ENCODE results near the gene ATP6V1G1.

The ATP6V1G1 gene

DNA sequence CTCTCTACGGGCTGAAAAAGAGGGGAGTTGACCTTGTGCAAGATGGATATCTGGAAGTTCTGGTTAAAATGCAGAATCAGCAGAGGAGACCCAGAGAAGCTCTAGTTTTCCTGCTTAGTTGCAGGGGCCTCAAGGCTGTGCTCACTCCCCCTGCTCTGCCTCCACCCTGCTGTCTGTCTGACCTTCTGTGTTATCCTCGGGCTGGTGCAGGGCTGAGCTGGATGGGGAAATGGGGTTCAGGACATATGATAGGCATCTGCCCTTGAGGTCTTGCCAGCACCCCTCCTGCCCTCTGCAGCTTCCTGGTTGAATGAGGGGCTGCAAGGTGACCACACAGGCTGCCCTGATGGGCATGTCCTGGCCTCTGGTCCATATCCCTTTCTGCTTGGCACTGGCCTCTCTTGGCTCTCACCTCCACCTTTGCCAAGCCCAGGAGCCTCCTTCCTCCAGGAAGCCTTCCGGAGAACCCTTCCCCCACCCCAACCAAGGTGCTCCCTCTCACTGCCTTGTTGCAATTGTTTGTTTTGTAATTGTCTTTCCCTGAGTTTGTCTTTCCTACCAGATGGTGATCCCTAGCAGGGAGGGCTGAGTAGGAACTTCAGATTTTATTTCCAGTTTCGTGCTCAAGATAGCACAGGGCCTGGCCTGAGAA, 24.8 kb downstream of the ATP6V1G1 start:
- no peak for DNase-seq (ENCODE audit: low read depth)

DNA sequence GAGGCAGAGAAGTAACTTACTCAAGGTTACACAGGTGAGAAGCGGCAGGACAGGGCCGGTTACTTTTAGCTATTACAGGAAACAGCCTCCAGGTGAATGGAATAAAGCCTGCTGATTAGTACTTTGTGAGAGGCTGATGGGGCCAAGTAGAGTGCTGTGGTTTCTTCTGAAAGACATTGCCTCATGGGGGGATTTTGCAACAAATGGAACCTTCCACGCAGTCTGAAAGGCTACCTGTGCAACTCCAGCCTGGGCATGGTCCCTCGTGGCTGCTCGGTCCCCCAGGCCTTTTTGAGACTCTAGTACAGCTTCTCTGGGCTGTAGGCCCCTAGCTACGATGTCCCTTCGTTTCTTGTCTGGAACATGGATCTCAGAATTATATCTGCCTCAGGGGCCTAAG, 25.5 kb downstream of the ATP6V1G1 start:
- no peak for DNase-seq (ENCODE audit: low read depth)

DNA sequence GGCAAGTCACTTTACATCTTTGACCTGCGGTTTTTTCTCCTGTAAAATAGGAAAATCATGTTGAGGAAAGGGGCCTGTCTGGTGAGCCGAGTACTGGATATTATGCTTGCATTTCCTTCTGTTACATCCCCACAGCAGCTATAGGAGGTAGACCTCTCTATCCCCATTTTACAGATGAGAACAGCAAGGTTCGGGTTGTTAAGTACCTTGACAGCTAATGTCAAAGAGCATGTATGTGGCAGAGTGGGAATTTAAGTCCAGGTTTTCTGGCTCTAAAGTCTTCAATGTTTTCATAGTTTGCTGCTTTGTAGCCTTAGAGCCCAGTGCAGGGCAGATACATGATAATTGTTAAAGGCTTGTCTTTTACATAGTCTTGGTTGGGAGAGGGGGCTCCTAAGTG, 26.4 kb downstream of the ATP6V1G1 start:
- DNase-seq (ENCODE audit: low read depth), result no peak

DNA sequence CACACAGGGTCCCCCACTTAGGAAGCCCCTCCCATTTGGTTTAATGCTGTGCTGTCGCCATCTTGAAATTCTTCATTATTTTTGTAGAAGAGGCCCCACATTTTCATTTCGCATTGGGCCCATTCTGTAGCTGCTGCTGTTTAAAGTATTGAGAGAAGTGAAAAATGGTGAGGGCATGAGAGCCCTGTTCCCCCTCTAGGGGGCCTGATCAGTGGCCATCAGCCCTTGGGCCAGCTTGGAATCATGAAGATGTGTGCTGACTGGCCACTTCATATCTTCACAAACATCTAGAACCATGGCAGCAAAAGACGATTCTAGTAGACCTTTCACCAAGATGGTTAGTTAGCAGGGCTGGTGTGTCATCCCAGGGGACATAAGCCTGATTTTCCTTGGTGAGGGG, 26.8 kb downstream of the ATP6V1G1 start:
- DNase-seq (ENCODE audit: low read depth), result no peak

DNA sequence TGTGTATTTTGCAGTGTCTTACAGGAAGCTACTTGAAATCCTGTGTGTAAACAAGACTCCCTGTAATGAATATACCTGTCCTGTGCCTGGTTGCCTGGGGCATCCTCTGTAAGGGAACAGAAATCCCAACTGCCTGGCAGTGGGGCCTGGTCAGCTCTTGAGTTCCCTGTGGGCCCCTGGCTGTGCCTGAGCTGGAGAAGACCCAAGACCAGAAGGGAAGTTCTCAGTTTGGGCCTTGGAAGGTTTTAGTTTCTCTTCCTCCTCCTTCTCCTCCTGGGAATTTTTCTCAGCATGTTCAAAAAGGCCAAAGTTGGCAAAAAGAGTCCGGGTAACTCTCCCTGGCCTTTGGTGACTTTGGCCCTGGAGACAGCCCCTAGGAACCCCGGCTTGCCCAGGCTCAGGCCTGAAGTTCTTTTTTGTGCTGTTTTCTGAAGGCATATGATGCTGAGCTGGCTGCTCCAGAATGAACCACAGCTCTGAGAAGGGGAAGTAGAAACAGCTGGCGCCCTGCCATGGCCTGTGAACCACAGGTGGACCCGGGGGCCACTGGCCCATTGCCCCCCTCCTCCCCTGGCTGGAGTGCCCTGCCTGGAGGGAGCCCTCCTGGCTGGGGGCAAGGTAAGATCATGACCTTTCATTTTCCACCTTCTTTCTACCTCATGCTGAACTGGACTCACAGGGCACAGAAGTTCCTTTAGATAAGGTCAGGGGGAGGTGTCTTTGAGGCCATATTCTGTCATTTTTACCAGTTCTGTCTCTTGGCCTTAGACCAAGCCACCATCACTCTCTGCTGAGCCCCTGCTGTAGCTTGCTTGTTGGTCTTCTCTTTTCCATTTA, 29.3 kb downstream of the ATP6V1G1 start:
- DNase-seq (ENCODE audit: low read depth), result no peak

DNA sequence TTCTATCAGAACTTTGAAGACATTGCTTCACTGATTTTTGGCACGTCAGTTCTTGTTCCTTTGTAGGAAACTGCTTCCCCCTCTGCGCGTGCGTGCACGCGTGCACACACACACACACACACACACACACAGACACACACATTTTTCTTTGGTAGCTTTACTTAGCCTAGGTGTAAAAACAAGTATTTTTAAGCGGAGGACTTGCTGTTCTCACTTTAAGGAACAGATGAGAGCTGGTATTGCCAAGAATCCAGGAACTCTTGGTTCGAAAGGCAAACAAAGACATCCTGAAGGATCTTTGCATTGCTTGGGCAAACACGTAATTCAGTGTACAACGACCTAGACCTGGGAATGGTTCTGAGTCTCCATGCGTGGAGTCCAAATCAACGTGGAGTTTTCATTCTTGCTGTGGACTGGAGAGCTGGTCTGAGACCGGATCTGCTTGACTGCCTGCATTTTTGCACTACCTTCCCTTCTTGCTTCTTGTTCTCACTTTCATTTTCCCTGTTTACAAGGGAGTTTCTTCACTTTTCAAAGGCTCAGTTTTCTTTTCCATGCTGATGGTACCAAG, 31.7 kb downstream of the ATP6V1G1 start:
- no peak for DNase-seq (ENCODE audit: low read depth)

DNA sequence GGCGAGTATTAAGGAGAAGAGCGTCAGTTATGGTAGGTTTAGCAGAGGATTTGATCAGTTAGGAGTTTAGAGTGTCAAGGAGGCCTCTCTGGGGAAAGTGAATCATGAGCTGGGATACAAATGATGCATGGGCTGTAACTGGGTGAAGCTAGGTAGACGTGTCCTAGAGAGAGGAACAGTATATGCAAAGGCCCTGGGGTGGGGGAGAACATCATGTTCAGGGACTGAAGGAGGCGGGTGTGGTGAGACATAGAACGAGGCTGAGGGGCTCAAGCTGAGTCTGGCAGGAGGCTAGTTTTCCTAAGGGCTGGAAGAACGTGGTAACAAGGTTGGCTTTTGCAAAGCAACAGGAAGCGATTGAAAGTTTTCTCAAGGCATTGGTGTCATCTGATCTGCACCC, 34.0 kb downstream of the ATP6V1G1 start:
- DNase-seq (ENCODE audit: low read depth), result no peak

DNA sequence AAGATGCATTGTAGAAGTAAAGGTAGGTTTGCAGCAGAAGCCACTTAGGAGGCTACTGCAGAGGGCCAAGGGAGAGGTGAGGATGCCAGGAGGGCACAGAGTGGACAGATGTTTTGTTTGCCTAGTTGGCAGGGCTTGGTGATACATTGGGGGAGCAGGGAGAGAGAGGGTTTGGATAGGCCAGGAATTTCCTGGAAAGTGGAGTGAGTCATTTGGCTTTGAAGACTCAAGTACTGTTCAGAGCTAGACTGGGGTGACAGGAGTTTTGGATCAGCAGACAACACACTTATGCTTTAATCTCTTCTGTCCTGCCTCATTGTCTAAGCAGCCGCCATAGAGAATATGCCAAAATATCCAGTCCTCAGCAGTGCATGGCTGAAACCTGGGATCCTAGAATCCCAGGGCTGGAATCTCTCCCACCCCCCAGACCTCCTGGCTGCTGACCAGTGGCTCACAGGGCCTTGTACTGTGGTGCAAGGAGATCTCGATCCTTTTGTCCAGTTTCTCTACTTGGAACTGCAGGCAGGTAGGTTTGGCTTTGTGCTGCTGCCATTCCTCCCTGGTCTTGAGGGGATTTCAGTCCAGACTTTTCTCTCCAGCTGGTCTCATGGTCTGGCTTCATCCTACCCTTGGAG, 34.5 kb downstream of the ATP6V1G1 start:
- DNase-seq (ENCODE audit: low read depth), result no peak

DNA sequence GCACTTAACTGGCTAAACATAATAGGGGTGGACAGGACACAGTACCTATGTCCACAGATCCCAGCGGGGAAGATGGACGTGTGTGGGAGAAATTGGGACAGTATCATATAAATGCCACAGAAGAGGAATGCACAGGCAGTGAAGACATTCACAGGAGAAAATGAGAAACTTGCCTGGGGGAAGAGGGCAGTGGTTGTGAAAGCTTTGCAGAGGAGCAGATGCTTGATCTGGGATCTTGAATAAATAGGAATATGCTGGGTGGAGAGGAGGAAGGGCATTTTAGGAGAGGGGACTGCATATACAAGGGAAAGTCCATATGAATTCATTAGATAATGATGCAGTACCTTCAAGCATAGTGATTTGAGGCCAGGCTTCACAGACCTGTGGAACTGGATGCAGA, 37.1 kb downstream of the ATP6V1G1 start:
- no peak for DNase-seq (ENCODE audit: low read depth)

DNA sequence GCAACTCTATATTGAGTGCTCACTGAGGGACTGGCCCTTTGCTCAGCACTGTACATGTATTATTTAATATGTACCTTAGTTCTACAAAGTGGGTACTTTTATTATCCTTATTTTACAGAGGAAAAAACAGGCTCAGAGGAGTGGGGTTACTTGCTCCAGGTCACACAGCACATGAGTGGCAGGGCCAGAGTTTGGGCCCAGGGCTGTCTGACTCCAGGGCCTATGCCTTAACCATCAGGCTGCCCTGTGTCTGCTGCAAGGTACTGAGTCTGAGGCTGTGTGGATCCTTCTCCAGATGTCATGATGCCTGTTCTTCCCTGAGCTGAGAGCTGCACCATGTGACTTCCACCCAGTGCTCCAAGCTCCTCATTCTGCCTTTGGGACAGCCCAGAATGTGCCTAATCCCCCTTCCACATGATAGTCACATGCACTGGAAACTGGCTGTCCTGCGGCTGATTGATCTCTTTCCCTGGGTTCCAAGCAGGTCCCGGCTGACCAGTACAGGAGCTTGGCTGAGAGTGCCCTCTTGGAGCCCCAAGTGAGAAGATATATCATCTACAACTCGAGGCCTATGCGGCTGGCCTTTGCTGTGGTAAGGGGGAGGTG, 38.9 kb downstream of the ATP6V1G1 start:
- DNase-seq (ENCODE audit: low read depth), result no peak

DNA sequence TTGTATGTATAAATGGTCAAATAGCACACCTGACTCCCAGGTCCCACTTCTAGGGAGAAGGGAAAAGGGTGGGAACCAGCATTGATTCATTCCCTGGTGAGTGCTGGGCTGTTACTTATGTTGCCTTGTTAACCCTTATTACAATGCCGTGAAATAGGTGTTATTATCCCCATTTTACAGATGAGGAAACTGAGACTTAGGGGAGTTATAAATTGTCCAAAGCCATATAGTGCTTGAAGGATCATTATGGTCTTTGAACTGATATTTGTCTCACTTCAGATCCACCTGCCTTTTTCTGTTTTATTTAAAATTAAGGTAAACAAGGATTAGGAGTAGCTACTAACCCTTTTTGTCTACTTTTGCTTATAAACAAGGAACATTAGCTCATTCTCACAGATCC, 40.0 kb downstream of the ATP6V1G1 start:
- DNase-seq (ENCODE audit: low read depth), result no peak

DNA sequence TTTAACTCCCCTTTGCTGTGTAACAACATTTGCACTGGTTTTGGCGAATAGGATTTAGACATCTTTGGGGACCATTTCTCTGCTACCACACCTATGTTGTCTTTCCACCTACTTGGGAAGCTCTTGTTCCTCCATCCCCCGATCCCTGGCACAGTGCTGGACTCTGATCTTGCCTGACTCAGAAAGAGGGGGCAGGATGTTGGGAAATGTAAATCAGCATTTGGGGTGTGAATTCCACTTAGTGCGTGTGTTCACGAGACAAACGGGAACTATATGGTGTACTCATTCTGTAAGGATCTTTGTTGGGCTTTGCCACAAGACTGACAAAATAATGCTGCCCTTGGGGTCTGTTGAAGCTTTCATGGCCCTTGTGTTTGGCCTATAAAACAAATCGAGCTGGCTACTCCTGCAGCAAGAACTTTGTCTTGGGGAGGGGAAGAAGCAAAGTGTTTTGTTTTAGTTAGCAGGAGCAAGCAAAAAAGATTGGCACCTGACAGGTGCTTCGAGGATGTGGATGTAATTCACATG, 42.1 kb downstream of the ATP6V1G1 start:
- DNase-seq (ENCODE audit: low read depth), result no peak

DNA sequence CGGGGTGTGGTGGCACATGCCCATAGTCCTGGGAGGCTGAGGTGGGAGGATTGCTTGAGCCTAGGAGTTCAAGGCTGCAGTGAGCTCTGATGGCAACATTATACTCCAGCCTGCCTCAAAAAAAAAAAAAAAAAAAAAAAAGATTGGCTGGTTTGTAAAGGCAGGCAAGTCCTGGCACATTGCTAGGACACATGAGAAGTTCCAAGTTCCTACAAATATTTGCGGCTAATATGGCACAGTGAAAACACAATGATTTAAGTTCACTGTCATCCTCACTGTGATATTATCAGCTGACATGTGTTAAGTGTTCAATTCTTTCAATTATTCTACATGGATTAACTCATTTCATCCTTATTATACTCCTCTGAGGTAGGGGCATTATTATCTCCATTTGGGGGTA, 43.6 kb downstream of the ATP6V1G1 start:
- no peak for DNase-seq (ENCODE audit: low read depth)

DNA sequence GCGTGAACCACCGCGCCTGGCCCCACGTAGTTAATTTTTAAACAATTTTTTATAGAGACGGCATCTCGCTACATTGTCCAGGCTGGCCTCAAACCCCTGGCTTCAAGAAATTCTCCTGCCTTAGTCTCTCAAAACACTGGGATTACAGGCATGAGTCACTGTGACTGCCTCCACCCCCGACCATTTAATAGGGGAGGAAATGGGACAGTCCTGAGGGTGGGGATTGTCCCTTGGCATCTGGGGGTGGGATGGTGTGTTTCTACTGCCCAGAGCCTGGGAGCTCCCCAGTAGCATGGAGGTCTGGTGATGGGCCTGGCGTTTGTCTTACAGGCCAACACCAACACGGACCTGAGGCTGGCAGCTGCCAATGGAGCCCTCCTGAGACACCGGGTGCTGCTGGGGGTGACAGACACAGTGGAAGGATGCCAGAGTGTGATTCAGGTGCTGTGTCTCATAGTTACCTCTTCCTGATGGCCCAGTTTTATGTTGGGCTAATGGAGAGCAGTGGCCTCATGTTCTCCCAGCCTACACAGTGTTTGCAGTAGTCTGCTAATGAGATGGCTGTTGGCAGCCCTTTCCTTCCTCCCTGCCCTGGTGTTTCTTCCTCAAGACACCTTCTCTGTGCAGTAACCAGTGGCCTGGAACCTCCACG, 46.0 kb downstream of the ATP6V1G1 start:
- no peak for DNase-seq (ENCODE audit: low read depth)

DNA sequence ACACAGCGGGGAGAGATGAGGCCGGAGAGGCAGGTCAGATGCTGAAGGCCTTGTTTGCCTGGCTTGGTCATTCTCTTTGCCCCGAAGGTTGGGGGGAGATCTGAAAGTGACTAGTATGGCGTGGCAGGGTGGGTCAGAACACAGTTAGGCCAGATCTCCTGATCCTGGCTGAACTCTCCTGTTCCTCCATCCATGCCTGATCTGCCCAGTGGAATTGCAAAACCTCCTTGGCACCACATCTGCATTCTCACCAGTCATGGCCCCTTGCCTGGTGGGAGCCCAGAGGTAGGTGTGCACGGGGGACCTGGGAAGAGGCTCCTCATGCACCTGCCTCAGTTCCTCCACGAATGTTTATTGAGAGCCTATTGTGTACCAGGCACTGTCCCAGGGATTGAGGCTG, 46.8 kb downstream of the ATP6V1G1 start:
- DNase-seq (ENCODE audit: low read depth), result no peak

DNA sequence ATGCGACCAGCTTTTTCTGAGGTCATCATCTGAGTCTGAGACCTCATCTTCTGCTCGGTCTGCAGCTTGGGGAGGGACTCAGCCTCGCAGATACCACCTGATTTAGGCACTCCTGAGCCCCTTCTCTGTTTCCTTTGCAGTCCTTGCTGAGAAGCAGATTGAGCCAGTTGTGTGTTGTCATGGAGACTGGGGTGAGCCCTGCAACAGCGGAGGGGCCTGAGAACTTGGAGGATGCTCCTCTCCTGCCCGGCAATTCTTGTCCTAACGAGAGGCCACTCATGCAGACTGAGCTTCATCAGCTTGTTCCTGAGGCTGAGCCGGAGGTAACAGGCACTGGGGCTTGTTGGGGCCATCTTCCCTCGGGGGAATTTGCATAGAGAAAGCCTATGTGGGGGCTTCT, 50.8 kb downstream of the ATP6V1G1 start:
- no peak for DNase-seq (ENCODE audit: low read depth)

DNA sequence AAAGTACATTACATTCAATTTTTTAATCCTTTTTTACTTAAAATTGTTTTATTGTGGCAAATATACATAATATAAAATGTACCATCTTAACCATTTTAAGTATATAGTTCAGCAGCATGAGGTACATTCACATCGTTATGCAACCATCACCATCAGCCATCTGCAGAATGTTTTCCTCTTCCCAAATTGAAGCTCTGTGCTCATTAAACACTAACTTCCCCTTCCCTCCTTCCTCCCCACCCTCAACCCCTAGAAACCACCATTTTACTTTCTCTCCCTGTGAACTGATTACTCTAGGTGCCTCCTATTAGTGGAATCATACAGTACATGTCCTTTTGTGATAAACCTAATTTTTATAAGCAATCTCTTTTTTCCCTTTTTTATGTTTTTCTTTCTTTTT, 54.4 kb downstream of the ATP6V1G1 start:
- no peak for DNase-seq (ENCODE audit: low read depth)

DNA sequence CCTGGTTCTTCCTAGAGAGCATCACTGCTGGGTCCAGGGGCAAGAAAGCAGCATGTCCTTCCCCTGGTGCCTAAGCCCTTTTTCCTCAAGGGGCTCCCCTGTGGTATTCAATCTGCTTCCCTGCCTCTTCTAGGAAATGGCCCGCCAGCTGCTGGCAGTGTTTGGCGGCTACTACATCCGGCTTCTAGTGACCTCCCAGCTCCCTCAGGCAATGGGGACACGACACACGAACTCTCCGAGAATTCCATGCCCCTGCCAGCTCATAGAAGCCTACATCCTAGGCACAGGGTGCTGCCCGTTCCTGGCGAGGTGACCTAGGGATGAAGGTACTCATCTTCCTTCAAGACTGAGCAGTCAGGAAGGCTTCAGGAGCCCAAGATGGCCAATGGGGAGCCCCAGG, 55.4 kb downstream of the ATP6V1G1 start:
- DNase-seq (ENCODE audit: low read depth), result no peak

DNA sequence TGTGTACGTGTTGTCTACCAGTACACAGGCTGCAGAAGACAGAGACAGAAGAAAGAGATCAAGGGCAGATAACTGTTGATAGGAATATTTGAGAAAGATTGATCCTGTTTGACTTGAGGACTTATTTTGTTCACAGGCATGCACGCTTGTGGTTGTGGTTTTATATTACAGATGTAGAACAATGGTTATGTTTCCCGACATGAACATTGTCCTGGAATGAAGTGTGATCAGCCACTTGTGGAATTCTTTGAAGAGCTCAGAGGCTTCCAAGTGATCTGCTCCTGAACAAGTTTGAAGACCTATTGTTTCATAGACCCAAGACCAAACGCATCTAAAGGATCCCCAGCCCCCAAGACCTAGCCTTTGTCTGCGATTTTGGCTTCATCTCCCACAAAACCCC, 56.3 kb downstream of the ATP6V1G1 start:
- DNase-seq (ENCODE audit: low read depth), result no peak

All from activated T-helper 1 cell treated with Interleukin-2 at 50 U/mL for 16 hours (primary cell).